Thoracic aorta (tissue), 2 donors: ENCODE measurements around the gene CFAP161. TPM values are rescaled to one million over a fixed set of nuclear protein-coding genes. Genes with fewer than 3 reads are reported as not detected.
"Not testable (repeated sequence)": the region's sequence is repeated elsewhere in the genome, so short reads cannot be mapped to it uniquely, and the experiment has no call there.

Experiments
- ATAC-seq: fragments of 150-250 bp; one replicate; pipeline ENCODE4 v1.8.0; 2017; ENCODE audit warnings: low read depth; ENCODE audit not compliant: insufficient number of reproducible peaks, low FRiP score
- DNase-seq: peaks from one replicate; pipeline ENCODE4 v3.0.0-alpha.2; 2020; ENCODE audit warnings: low spot score
- H3K27ac ChIP-seq, 2 donors: fragments of 200-600 bp; sonication (generic); 1 replicate in 1 of 2; 2 replicates in 1 of 2; pipeline ENCODE4 v1.5.1; 2016; ENCODE audit warnings: mild to moderate bottlenecking in 2 of 2, moderate library complexity in 2 of 2
- H3K27me3 ChIP-seq: fragments of 200-600 bp; sonication (generic); replicated peaks from 2 replicates; pipeline ENCODE4 v1.6.0; 2016; ENCODE audit warnings: mild to moderate bottlenecking; ENCODE audit not compliant: insufficient read depth
- H3K36me3 ChIP-seq: fragments of 200-600 bp; sonication (generic); one replicate; pipeline ENCODE4 v1.5.1; 2016
- H3K4me1 ChIP-seq, 2 donors: fragments of 200-600 bp; sonication (generic); 1 replicate in 1 of 2; 2 replicates in 1 of 2; pipeline versions ENCODE4 v1.5.1 to v1.6.0; 2016; ENCODE audit warnings: low read depth in 2 of 2, mild to moderate bottlenecking in 1 of 2; ENCODE audit not compliant: control insufficient read depth in 1 of 2
- H3K4me3 ChIP-seq: fragments of 200-600 bp; sonication (generic); 2 replicates; pipeline ENCODE4 v1.5.1; 2016; ENCODE audit warnings: mild to moderate bottlenecking
- H3K9me3 ChIP-seq: fragments of 200-600 bp; sonication (generic); 2 replicates; pipeline ENCODE4 v1.5.1; 2016
- CTCF ChIP-seq: fragments of 200-600 bp; sonication (generic); IDR thresholded peaks from one replicate; pipeline ENCODE4 v1.5.1; 2019; ENCODE audit warnings: antibody characterized with exemption
- total RNA-seq, 2 donors: library from RNA; depleted of rRNA; stranded (reverse); fragments of >200 nt; gene quantifications; one replicate each; pipeline versions ENCODE4 v1.1.0 to v1.2.3, GENCODE V29; 2016

The CFAP161 gene
- total RNA-seq, 2 donors from 2014 or later: 1.1 TPM; not detected in 1

- no peak for DNase-seq
- TF ChIP-seq CTCF: no peak
- Histone ChIP-seq H3K4me1 (no peaks in the 10 kb centered on the region), H3K27ac (no peak overlapping the region), H3K27me3 (no peaks in the 10 kb centered on the region), H3K9me3 (no peaks in the 10 kb centered on the region), H3K4me3 (no peak overlapping the region), H3K36me3 (no peaks in the 10 kb centered on the region)
- no peak for ATAC-seq
Measured at GRCh38 chr15:81120069-81120468, 14.0 kb upstream of the CFAP161 start.

- Histone ChIP-seq H3K27me3 (no peaks in the 10 kb centered on the region), H3K36me3 (no peaks in the 10 kb centered on the region), H3K4me1 (no peaks in the 10 kb centered on the region), H3K4me3 (no peak overlapping the region), H3K9me3 (no peaks in the 10 kb centered on the region), H3K27ac (no peak overlapping the region)
- TF ChIP-seq CTCF: no peak
- no peak for ATAC-seq
- no peak for DNase-seq
Measured at GRCh38 chr15:81126892-81127291, 7.2 kb upstream of the CFAP161 start.

- not testable (repeated sequence) for H3K27ac ChIP-seq, H3K36me3 ChIP-seq, H3K4me1 ChIP-seq, DNase-seq, ATAC-seq, H3K4me3 ChIP-seq, H3K27me3 ChIP-seq, H3K9me3 ChIP-seq
Measured at GRCh38 chr15:81141478-81141877, 7.4 kb downstream of the CFAP161 start.

GRCh38 chr15:81146006-81146405 lies 11.9 kb downstream of the CFAP161 start:
- H3K27ac ChIP-seq: no peak overlapping the region
- no peaks in the 10 kb centered on the region for H3K4me1 ChIP-seq
- no peak overlapping the region for H3K4me3 ChIP-seq
- TF ChIP-seq CTCF: no peak
- H3K27me3 ChIP-seq: no peaks in the 10 kb centered on the region
- no peaks in the 10 kb centered on the region for H3K9me3 ChIP-seq
- DNase-seq: no peak
- H3K36me3 ChIP-seq: no peaks in the 10 kb centered on the region
- ATAC-seq: no peak

- no peak overlapping the region for H3K4me3 ChIP-seq
- H3K9me3 ChIP-seq: no peaks in the 10 kb centered on the region
- no peaks in the 10 kb centered on the region for H3K4me1 ChIP-seq
- DNase-seq (no peak), ATAC-seq (no peak)
- H3K27ac ChIP-seq: no peak overlapping the region
- no peak for TF ChIP-seq CTCF
- H3K36me3 ChIP-seq: no peaks in the 10 kb centered on the region
- H3K27me3 ChIP-seq: no peaks in the 10 kb centered on the region
Measured at GRCh38 chr15:81146466-81146865, 12.4 kb downstream of the CFAP161 start.

- no peaks in the 10 kb centered on the region for H3K4me1 ChIP-seq
- H3K36me3 ChIP-seq: no peaks in the 10 kb centered on the region
- ATAC-seq: no peak
- no peak for DNase-seq
- H3K4me3 ChIP-seq: no peak overlapping the region
- no peak overlapping the region for H3K27ac ChIP-seq
- TF ChIP-seq CTCF: no peak
- H3K27me3 ChIP-seq: no peaks in the 10 kb centered on the region
- no peaks in the 10 kb centered on the region for H3K9me3 ChIP-seq
Measured at GRCh38 chr15:81151389-81151788, 17.3 kb downstream of the CFAP161 start.
